Liver (tissue), 9 donors: ENCODE measurements around the gene PTP4A1. TPM values are rescaled to one million over a fixed set of nuclear protein-coding genes. Genes with fewer than 3 reads are reported as not detected.

Experiments
- DNase-seq: peaks from one replicate; pipeline ENCODE4 v3.0.0-alpha.2; 2017; ENCODE audit warnings: low spot score
- H3K27ac ChIP-seq, 2 donors: one replicate each; pipeline ENCODE4 v1.7.0; 2013; ENCODE audit warnings: inconsistent platforms in 2 of 2, low read length in 2 of 2, control low read depth in 1 of 2, low read depth in 1 of 2, mild to moderate bottlenecking in 1 of 2
- H3K27me3 ChIP-seq, 4 donors: one replicate each; pipeline versions ENCODE4 v1.6.1 to v1.7.0; 2013; ENCODE audit warnings: low read length in 3 of 4, inconsistent platforms in 1 of 4, mild to moderate bottlenecking in 1 of 4, moderate library complexity in 1 of 4; ENCODE audit not compliant: control insufficient read depth in 4 of 4, insufficient read depth in 4 of 4
- H3K36me3 ChIP-seq, 4 donors: one replicate each; pipeline versions ENCODE4 v1.6.1 to v1.7.0; 2013; ENCODE audit warnings: low read length in 3 of 4, mild to moderate bottlenecking in 3 of 4, low read depth in 1 of 4, moderate library complexity in 1 of 4; ENCODE audit not compliant: control insufficient read depth in 4 of 4, insufficient read depth in 3 of 4
- H3K4me1 ChIP-seq, 4 donors: one replicate each; pipeline versions ENCODE4 v1.6.1 to v1.7.0; 2013; ENCODE audit warnings: low read length in 3 of 4, mild to moderate bottlenecking in 3 of 4, moderate library complexity in 1 of 4; ENCODE audit not compliant: control insufficient read depth in 4 of 4, insufficient read depth in 4 of 4
- H3K4me3 ChIP-seq, 3 donors: one replicate each; pipeline versions ENCODE4 v1.6.1 to v1.7.0; 2013; ENCODE audit warnings: low read length in 3 of 3, control low read depth in 1 of 3, low read depth in 1 of 3, mild to moderate bottlenecking in 1 of 3
- H3K9ac ChIP-seq, 2 donors: one replicate each; pipeline ENCODE4 v1.7.0; 2013; ENCODE audit warnings: low read length in 2 of 2, mild to moderate bottlenecking in 2 of 2, moderate library complexity in 2 of 2, control low read depth in 1 of 2, low read depth in 1 of 2
- H3K9me3 ChIP-seq, 4 donors: one replicate each; pipeline versions ENCODE4 v1.6.1 to v1.7.0; 2013; ENCODE audit warnings: low read length in 3 of 4; ENCODE audit not compliant: control insufficient read depth in 4 of 4
- EGR1 ChIP-seq, 2 donors: IDR thresholded peaks; 2 replicates each; pipeline ENCODE4 v1.6.1; 2016 to 2018; ENCODE audit warnings: antibody characterized with exemption in 2 of 2, low read depth in 2 of 2
- FOXA1 ChIP-seq: IDR thresholded peaks from 2 replicates; pipeline ENCODE4 v1.6.1; 2016; ENCODE audit warnings: antibody characterized with exemption
- FOXA2 ChIP-seq: IDR thresholded peaks from 2 replicates; pipeline ENCODE4 v1.6.1; 2016; ENCODE audit warnings: antibody characterized with exemption
- GABPA ChIP-seq, 2 donors: IDR thresholded peaks in 1 of 2; conservative IDR thresholded peaks in 1 of 2; 2 replicates each; pipeline ENCODE4 v1.6.1; 2016; ENCODE audit warnings: antibody characterized with exemption in 2 of 2, mild to moderate bottlenecking in 1 of 2, moderate library complexity in 1 of 2
- HNF4A ChIP-seq, 2 donors: conservative IDR thresholded peaks; 2 replicates each; pipeline ENCODE4 v1.6.1; 2016; ENCODE audit warnings: antibody characterized with exemption in 2 of 2, mild to moderate bottlenecking in 2 of 2
- HNF4G ChIP-seq: IDR thresholded peaks from 2 replicates; pipeline ENCODE4 v1.6.1; 2016; ENCODE audit warnings: antibody characterized with exemption
- JUND ChIP-seq, 2 donors: IDR thresholded peaks; 2 replicates each; pipeline ENCODE4 v1.6.1; 2016; ENCODE audit warnings: antibody characterized with exemption in 2 of 2
- NR2F2 ChIP-seq: IDR thresholded peaks from 2 replicates; pipeline ENCODE4 v1.6.1; 2016; ENCODE audit warnings: antibody characterized with exemption
- RAD21 ChIP-seq, 2 donors: IDR thresholded peaks; 2 replicates each; pipeline ENCODE4 v1.6.1; 2016; ENCODE audit warnings: antibody characterized with exemption in 2 of 2, mild to moderate bottlenecking in 2 of 2
- RXRA ChIP-seq, 2 donors: IDR thresholded peaks; 2 replicates each; pipeline ENCODE4 v1.6.1; 2017 to 2018; ENCODE audit warnings: antibody characterized with exemption in 2 of 2, mild to moderate bottlenecking in 1 of 2
- SP1 ChIP-seq: IDR thresholded peaks from 2 replicates; pipeline ENCODE4 v1.6.1; 2018; ENCODE audit warnings: antibody characterized with exemption, mild to moderate bottlenecking
- TAF1 ChIP-seq: conservative IDR thresholded peaks from 2 replicates; pipeline ENCODE4 v1.6.1; 2016; ENCODE audit warnings: antibody characterized with exemption, mild to moderate bottlenecking
- YY1 ChIP-seq: IDR thresholded peaks from 2 replicates; pipeline ENCODE4 v1.6.1; 2016; ENCODE audit warnings: antibody characterized with exemption, mild to moderate bottlenecking
- WGBS: extraction: QIAGEN DNeasy Blood & Tissue Kit; methylation state at CpG from one replicate; pipeline ENCODE4 v1.1.7; 2013; 5-methylcytosine and 5-hydroxymethylcytosine counted together
- polyA plus RNA-seq, 2 donors: library from polyadenylated mRNA; stranded (reverse) in 1 of 2; unstranded in 1 of 2; fragments of 200-250 nt in 1 of 2; fragments of >200 nt in 1 of 2; fragmentation: Nextera tagmentation in 1 of 2; extraction: Ambion mirVana in 1 of 2; gene quantifications; one replicate each; pipeline versions ENCODE4 v1.2.1 to v1.2.3, GENCODE V29; 2013 to 2015
- total RNA-seq, 2 donors: library from RNA; depleted of rRNA; stranded (reverse); fragments of >200 nt; gene quantifications; one replicate each; pipeline ENCODE4 v1.2.3, GENCODE V29; 2014
- TF ChIP-seq, protein P1 (sequence below): IDR thresholded peaks from 2 replicates; pipeline ENCODE4 v1.6.1; 2016; ENCODE audit warnings: antibody characterized with exemption, mild to moderate bottlenecking
- TF ChIP-seq, protein P2 (sequence below): fragments of 150-350 bp; IDR thresholded peaks from 2 replicates; pipeline ENCODE4 v1.5.1; 2017; ENCODE audit warnings: improper control_type of control experiment, low read depth, low read length; ENCODE audit not compliant: missing input control
- TF ChIP-seq, protein P3 (sequence below): IDR thresholded peaks from 2 replicates; pipeline ENCODE4 v1.6.1; 2016; ENCODE audit warnings: antibody characterized with exemption
- TF ChIP-seq, protein P4 (sequence below): IDR thresholded peaks from 2 replicates; pipeline ENCODE4 v1.6.1; 2016; ENCODE audit warnings: antibody characterized with exemption
- TF ChIP-seq, protein P5 (sequence below): IDR thresholded peaks from 2 replicates; pipeline ENCODE4 v1.6.1; 2016; ENCODE audit warnings: antibody characterized with exemption
- donor health status: healthy.
- donor health status: healthy.
- donor health status: healthy.
- donor health status: healthy.
- donor health status: healthy.

PTP4A1 gene
- total and polyA plus RNA-seq, 4 donors, result 34.3 to 237 (median 152) TPM

DNA sequence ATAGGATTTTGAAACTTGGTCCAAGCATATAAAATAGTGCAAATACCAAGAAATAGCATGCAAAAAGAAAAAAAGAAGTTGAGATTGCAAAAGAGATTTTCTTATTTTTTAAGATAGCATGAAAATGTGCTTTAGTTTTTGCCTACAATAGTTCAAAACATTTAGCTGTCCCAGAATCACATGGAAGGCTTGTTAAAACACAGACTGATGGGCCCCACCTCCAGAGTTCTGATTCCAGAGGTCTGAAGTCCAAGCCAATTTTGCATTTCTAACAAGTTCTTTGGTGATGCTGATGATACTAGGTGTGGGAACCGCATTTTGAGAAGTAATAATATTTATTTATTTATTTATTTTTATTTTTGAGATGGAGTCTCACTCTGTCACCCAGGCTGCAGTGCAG, 33.7 kb upstream of the PTP4A1 start:
- no peak overlapping the region for H3K27ac ChIP-seq
- peaks cover 7 to 24% (median 11%) of the 10 kb centered on the region in 4 donors for H3K4me1 ChIP-seq
- H3K9ac ChIP-seq, result no peak overlapping the region
- H3K9me3 ChIP-seq, result no peaks in the 10 kb centered on the region
- TF ChIP-seq FOXA2 (no peak), HNF4G (peak; percentile 60), GABPA (IDR thresholded peaks at IDR 0.05 in 1 of 2, conservative IDR thresholded peaks at IDR 0.05 in 1 of 2) (no peak), SP1 (peak; percentile 6), RXRA (IDR thresholded peaks at IDR 0.05) (no peak), HNF4A (conservative IDR thresholded peaks at IDR 0.05) (peak; percentile 60 to 85)
- TF ChIP-seq, protein P1, sequence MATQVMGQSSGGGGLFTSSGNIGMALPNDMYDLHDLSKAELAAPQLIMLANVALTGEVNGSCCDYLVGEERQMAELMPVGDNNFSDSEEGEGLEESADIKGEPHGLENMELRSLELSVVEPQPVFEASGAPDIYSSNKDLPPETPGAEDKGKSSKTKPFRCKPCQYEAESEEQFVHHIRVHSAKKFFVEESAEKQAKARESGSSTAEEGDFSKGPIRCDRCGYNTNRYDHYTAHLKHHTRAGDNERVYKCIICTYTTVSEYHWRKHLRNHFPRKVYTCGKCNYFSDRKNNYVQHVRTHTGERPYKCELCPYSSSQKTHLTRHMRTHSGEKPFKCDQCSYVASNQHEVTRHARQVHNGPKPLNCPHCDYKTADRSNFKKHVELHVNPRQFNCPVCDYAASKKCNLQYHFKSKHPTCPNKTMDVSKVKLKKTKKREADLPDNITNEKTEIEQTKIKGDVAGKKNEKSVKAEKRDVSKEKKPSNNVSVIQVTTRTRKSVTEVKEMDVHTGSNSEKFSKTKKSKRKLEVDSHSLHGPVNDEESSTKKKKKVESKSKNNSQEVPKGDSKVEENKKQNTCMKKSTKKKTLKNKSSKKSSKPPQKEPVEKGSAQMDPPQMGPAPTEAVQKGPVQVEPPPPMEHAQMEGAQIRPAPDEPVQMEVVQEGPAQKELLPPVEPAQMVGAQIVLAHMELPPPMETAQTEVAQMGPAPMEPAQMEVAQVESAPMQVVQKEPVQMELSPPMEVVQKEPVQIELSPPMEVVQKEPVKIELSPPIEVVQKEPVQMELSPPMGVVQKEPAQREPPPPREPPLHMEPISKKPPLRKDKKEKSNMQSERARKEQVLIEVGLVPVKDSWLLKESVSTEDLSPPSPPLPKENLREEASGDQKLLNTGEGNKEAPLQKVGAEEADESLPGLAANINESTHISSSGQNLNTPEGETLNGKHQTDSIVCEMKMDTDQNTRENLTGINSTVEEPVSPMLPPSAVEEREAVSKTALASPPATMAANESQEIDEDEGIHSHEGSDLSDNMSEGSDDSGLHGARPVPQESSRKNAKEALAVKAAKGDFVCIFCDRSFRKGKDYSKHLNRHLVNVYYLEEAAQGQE, result no peak
- H3K36me3 ChIP-seq, result peaks cover 0 to 4% (median 0%) of the 10 kb centered on the region in 4 donors
- no peak overlapping the region for H3K4me3 ChIP-seq
- WGBS, result 31% methylated on average over 1 of the region's 1 CpG
- DNase-seq, result no peak
- no peaks in the 10 kb centered on the region for H3K27me3 ChIP-seq

DNA sequence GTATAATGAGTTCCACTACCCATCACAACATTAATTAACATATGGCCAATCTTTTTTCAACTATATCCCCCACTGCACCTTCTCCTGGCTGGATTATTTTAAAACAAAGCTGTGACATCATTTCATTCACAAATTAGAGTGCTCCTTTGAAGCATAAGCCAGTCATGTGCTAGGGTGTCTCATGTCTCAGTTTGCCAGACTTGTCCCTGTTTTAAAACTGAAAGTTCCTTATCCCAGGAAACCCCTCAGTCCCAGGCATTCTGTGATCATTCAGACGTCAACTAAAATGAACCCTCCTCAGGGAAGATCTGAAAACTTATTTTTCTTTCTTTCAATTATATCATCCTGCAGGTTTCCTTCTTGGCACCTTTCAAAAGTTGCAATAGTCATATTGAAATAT, 29.3 kb upstream of the PTP4A1 start:
- Histone ChIP-seq H3K27me3 (no peaks in the 10 kb centered on the region), H3K9me3 (no peaks in the 10 kb centered on the region), H3K4me1 (peaks cover 0 to 7% (median 4%) of the 10 kb centered on the region in 4 donors), H3K4me3 (no peak overlapping the region), H3K27ac (no peak overlapping the region), H3K9ac (no peak overlapping the region), H3K36me3 (peaks cover 0 to 2% (median under 1%) of the 10 kb centered on the region in 4 donors)
- no peak for DNase-seq
- WGBS, result 85% methylated on average over 1 of the region's 1 CpG
- TF ChIP-seq RXRA (IDR thresholded peaks at IDR 0.05) (no peak), FOXA2 (no peak), FOXA1 (no peak), GABPA (IDR thresholded peaks at IDR 0.05 in 1 of 2, conservative IDR thresholded peaks at IDR 0.05 in 1 of 2) (no peak), HNF4G (no peak), JUND (IDR thresholded peaks at IDR 0.05) (no peak), HNF4A (conservative IDR thresholded peaks at IDR 0.05) (no peak), NR2F2 (no peak), TAF1 (no peak), EGR1 (IDR thresholded peaks at IDR 0.05; ENCODE audit: low read depth in 2 of 2) (no peak), SP1 (no peak), YY1 (no peak), RAD21 (IDR thresholded peaks at IDR 0.05) (no peak)
- TF ChIP-seq, protein P1, result no peak
- TF ChIP-seq, protein P2, sequence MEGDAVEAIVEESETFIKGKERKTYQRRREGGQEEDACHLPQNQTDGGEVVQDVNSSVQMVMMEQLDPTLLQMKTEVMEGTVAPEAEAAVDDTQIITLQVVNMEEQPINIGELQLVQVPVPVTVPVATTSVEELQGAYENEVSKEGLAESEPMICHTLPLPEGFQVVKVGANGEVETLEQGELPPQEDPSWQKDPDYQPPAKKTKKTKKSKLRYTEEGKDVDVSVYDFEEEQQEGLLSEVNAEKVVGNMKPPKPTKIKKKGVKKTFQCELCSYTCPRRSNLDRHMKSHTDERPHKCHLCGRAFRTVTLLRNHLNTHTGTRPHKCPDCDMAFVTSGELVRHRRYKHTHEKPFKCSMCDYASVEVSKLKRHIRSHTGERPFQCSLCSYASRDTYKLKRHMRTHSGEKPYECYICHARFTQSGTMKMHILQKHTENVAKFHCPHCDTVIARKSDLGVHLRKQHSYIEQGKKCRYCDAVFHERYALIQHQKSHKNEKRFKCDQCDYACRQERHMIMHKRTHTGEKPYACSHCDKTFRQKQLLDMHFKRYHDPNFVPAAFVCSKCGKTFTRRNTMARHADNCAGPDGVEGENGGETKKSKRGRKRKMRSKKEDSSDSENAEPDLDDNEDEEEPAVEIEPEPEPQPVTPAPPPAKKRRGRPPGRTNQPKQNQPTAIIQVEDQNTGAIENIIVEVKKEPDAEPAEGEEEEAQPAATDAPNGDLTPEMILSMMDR, result no peak
- TF ChIP-seq, protein P3, sequence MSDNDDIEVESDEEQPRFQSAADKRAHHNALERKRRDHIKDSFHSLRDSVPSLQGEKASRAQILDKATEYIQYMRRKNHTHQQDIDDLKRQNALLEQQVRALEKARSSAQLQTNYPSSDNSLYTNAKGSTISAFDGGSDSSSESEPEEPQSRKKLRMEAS, result no peak
- TF ChIP-seq, protein P4, sequence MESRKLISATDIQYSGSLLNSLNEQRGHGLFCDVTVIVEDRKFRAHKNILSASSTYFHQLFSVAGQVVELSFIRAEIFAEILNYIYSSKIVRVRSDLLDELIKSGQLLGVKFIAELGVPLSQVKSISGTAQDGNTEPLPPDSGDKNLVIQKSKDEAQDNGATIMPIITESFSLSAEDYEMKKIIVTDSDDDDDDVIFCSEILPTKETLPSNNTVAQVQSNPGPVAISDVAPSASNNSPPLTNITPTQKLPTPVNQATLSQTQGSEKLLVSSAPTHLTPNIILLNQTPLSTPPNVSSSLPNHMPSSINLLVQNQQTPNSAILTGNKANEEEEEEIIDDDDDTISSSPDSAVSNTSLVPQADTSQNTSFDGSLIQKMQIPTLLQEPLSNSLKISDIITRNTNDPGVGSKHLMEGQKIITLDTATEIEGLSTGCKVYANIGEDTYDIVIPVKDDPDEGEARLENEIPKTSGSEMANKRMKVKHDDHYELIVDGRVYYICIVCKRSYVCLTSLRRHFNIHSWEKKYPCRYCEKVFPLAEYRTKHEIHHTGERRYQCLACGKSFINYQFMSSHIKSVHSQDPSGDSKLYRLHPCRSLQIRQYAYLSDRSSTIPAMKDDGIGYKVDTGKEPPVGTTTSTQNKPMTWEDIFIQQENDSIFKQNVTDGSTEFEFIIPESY, result no peak
- TF ChIP-seq, protein P5, sequence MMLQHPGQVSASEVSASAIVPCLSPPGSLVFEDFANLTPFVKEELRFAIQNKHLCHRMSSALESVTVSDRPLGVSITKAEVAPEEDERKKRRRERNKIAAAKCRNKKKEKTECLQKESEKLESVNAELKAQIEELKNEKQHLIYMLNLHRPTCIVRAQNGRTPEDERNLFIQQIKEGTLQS, result no peak
